ENCODE data around the gene KLHL15. TPM values are rescaled to one million over a fixed set of nuclear protein-coding genes. Genes with fewer than 3 reads are reported as not detected.

Gene KLHL15
- total and polyA plus RNA-seq, 2 of the 13 experiments (the other 11 are each of a cell fraction or from before 2014, with no cell fraction given) = 2.8 to 5.5 TPM

DNA sequence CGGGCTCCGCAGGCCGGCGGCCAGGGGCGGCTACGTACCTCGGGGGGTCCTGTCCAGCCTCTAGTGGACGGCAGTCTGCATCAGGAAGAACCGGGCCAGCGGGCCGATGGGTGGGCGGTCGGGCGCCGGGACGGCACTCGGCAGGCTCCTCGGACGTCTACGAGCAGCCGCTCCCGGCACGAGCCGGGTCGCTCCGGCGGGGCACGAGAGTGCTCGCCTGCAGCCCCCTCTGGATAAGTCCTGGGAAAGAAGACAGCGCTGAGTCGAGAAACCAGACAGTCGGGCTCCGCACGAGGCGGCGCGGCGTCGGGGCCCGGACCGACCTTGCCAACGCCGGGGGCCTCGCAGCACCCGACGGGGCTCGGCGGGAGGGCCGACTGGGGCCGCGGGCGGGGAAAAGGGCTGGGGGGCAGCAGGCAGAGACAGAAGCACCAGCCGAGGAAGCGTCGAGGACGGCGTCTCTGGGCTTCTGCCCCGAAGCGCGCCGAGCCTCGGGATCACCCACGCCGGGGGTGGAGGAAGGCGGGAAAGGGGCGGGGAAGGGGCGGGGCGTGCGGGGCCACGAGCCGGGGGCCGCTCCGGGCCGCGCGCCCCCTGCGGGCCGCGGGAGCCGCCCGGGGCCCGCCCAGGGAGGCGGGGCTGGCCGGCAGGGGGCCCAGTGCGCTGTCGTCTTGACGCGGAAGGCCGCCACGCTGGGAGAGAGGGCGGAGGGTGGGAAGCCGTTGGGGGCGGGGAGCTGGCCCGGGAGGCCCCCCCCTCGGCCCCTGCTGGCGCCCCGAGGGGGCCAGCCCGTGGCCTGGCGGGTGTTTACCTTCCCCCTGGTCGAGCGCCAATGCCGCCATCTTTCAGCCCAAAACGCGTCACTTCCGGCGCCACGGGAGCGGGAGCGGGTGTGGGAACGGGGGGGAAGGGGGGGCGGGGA, 1.9 kb downstream of the KLHL15 start (continued):
- peak; percentile 91 for TF ChIP-seq YY1 (IDR thresholded peaks at IDR 0.05; ENCODE audit: insufficient read depth, insufficient replicate concordance, low read depth, low read length)
- TF ChIP-seq, protein P1, sequence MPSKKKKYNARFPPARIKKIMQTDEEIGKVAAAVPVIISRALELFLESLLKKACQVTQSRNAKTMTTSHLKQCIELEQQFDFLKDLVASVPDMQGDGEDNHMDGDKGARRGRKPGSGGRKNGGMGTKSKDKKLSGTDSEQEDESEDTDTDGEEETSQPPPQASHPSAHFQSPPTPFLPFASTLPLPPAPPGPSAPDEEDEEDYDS (CRISPR knock-in tag; IDR thresholded peaks at IDR 0.05) = peak; percentile 69
- peak; percentile 76 for TF ChIP-seq POLR2G (IDR thresholded peaks at IDR 0.05; ENCODE audit: low read depth, low read length)
- peak; percentile 77 for TF ChIP-seq RBFOX2 (IDR thresholded peaks at IDR 0.05; ENCODE audit: low read depth, low read length)
- 0 out of 2 replicates have a peak, but pooled peaks have one; percentile 27 for TF ChIP-seq REPIN1 (CRISPR knock-in tag; IDR thresholded peaks at IDR 0.05; ENCODE audit: borderline replicate concordance, low read depth)
- TF ChIP-seq, protein P2, sequence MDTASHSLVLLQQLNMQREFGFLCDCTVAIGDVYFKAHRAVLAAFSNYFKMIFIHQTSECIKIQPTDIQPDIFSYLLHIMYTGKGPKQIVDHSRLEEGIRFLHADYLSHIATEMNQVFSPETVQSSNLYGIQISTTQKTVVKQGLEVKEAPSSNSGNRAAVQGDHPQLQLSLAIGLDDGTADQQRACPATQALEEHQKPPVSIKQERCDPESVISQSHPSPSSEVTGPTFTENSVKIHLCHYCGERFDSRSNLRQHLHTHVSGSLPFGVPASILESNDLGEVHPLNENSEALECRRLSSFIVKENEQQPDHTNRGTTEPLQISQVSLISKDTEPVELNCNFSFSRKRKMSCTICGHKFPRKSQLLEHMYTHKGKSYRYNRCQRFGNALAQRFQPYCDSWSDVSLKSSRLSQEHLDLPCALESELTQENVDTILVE (CRISPR knock-in tag; IDR thresholded peaks at IDR 0.05) = peak; percentile 52; the same call in 1 of the 2 replicates
- peak; percentile 39; the same call in 1 of the 2 replicates for TF ChIP-seq SALL2 (CRISPR knock-in tag; IDR thresholded peaks at IDR 0.05)
- TF ChIP-seq ZNF256 (CRISPR knock-in tag; conservative IDR thresholded peaks at IDR 0.05) = no peak
- TF ChIP-seq PHF5A (CRISPR knock-in tag; IDR thresholded peaks at IDR 0.05; ENCODE audit: low read depth, unreplicated experiment) = no peak
- TF ChIP-seq ZNF335 (CRISPR knock-in tag; IDR thresholded peaks at IDR 0.05) = peak; percentile 90
- peak; percentile 34; the same call in 1 of the 2 replicates for TF ChIP-seq IRF2 (CRISPR knock-in tag; IDR thresholded peaks at IDR 0.05)
- TF ChIP-seq, protein P3, sequence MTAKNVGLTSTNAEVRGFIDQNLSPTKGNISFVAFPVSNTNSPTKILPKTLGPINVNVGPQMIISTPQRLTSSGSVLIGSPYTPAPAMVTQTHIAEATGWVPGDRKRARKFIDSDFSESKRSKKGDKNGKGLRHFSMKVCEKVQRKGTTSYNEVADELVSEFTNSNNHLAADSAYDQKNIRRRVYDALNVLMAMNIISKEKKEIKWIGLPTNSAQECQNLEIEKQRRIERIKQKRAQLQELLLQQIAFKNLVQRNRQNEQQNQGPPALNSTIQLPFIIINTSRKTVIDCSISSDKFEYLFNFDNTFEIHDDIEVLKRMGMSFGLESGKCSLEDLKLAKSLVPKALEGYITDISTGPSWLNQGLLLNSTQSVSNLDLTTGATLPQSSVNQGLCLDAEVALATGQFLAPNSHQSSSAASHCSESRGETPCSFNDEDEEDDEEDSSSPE (CRISPR knock-in tag; IDR thresholded peaks at IDR 0.05) = peak; percentile 45; the same call in 1 of the 2 replicates
- TF ChIP-seq TARDBP (CRISPR knock-in tag; IDR thresholded peaks at IDR 0.05) = 0 out of 2 replicates have a peak, but pooled peaks have one; percentile 21
- TF ChIP-seq ZNF121 (CRISPR knock-in tag; IDR thresholded peaks at IDR 0.05) = peak; percentile 51; the same call in 1 of the 2 replicates
- TF ChIP-seq ZFX (CRISPR knock-in tag; IDR thresholded peaks at IDR 0.05; ENCODE audit: low read depth) = peak; percentile 55; the same call in 1 of the 2 replicates
- no peak for TF ChIP-seq ZNF510 (CRISPR knock-in tag; IDR thresholded peaks at IDR 0.05; ENCODE audit: low read depth)
- peak; percentile 44; the same call in 1 of the 2 replicates for TF ChIP-seq HDAC1 (CRISPR knock-in tag; IDR thresholded peaks at IDR 0.05)
- peak; percentile 94 for TF ChIP-seq HOXA3 (CRISPR knock-in tag; IDR thresholded peaks at IDR 0.05)
- no peak for TF ChIP-seq NCOA2 (CRISPR knock-in tag; IDR thresholded peaks at IDR 0.05)
- no peak for TF ChIP-seq NFIB (CRISPR knock-in tag; IDR thresholded peaks at IDR 0.05; ENCODE audit: borderline replicate concordance)
- TF ChIP-seq ARHGAP35 (CRISPR knock-in tag; IDR thresholded peaks at IDR 0.05; ENCODE audit: borderline replicate concordance) = no peak
- TF ChIP-seq ZKSCAN8 (CRISPR knock-in tag; IDR thresholded peaks at IDR 0.05; ENCODE audit: borderline replicate concordance) = no peak
- TF ChIP-seq ZNF563 (CRISPR knock-in tag; IDR thresholded peaks at IDR 0.05) = 0 out of 2 replicates have a peak, but pooled peaks have one; percentile 24
- TF ChIP-seq TAF1 (CRISPR knock-in tag; IDR thresholded peaks at IDR 0.05) = peak; percentile 72
- TF ChIP-seq ZNF788 (CRISPR knock-in tag; IDR thresholded peaks at IDR 0.05; ENCODE audit: borderline replicate concordance) = no peak
- no peak for TF ChIP-seq ELF4 (CRISPR knock-in tag; IDR thresholded peaks at IDR 0.05; ENCODE audit: borderline replicate concordance)
- peak; percentile 1; the same call in 1 of the 2 replicates for TF ChIP-seq ZNF891 (CRISPR knock-in tag; IDR thresholded peaks at IDR 0.05)
- peak; percentile 8; the same call in 1 of the 2 replicates for TF ChIP-seq ZNF772 (CRISPR knock-in tag; IDR thresholded peaks at IDR 0.05)

All from HepG2 (cell line).